Myocyte (in vitro differentiated cells): Measurements from ENCODE around the gene DCP1B. TPM values are rescaled to one million over a fixed set of nuclear protein-coding genes. Genes with fewer than 3 reads are reported as not detected.

Experiments
- DNase-seq: peaks from one replicate; pipeline ENCODE4 v3.0.0-alpha.2; 2012; ENCODE audit warnings: low read depth
- total RNA-seq: library from RNA; depleted of rRNA; stranded (reverse); fragments of >200 nt; gene quantifications from 2 replicates; pipeline ENCODE4 v1.2.3, GENCODE V29; 2014

DCP1B gene
- total RNA-seq, 1 donor from 2014 or later = 21.4 TPM

DNA sequence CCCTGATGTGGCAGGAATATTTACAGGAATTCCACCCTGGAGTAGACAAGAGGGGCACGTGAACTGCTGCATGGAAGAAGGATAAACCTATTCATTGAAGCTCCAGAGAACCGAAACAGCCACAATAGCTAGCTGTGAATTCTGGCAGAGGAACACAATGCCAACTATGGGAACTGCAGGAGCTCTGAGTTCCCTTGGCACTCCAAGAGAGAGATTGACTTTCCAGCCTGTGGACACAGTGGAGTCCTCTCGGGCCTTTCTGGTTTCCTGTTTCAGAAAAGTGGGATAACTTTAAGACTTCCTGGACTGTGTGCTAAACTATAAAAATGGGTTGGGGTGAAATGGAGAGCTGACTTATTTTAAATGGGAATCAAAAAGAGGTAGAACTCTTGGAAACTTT lies 97.7 kb downstream of the DCP1B start:
- no peak for DNase-seq

- DNase-seq = no peak
Measured at GRCh38 chr12:1904875-1905274, 99.4 kb downstream of the DCP1B start.

DNA sequence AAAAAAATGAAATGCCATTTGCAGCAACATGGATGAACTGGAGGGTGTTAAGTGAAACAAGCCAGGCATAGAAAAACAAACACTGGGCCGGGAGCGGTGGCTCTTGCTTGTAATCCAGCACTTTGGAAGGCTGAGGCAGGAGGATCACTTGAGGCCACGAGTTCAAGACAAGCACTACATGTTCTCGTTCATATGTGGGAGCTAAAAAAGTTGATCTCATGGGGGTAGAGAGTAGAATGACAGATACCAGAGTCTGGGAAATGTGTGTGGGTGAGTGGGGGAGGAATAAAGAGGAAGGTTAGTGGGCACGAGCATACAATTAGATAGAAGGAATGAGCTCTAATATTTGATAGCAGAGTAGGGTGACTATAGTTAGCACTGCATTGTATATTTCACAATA lies 107.3 kb downstream of the DCP1B start:
- DNase-seq = no peak

Other genes with a start within 250 kb of the DCP1B start
- gene LRTM2, start 183.9 kb downstream of the DCP1B start, total RNA-seq = 0.11 TPM in 1 of 2 replicates, not detected in the other
- 0.03 and 0.73 TPM in 2 replicates for gene CACNA2D4, start 85.8 kb downstream of the DCP1B start, total RNA-seq
- 0.57 TPM in 1 of 2 replicates, not detected in the other for gene CACNA1C, start 48.5 kb upstream of the DCP1B start, total RNA-seq